ENCODE measurements around the gene ARSI. TPM values are rescaled to one million over a fixed set of nuclear protein-coding genes. Genes with fewer than 3 reads are reported as not detected.

Gene ARSI
- total and polyA plus RNA-seq, 2 of the 4 experiments (the other 2 are of a cell fraction) = 14.8 to 15.2 TPM

DNA sequence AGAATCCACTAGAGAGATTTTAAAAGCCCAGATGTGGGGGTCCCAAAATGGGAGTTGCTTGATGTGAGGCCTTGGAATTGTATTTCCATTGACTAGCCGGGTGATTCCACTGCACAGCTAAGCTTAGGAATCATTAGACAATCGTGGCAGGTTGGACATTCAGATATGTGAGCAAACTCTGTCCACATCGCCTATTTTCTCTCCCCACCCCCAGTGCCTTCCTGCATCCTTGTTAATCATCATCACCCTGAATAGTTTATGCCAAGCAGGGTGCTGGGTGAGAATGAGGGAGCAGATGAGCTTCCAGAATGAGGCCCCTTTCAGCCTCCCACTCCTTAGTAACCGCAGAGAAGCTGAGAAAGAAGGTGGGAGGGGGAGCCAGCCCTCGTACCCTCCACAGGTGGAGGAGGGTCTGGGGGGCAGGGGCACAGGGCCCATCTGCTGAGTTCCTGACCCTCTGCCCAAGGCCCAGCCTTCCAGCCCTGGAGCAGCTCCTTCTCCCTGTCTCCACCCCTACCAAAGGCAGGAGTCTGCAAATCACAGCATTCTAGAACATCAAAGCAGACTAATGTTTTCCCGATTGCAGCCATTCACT lies 47.1 kb upstream of the ARSI start:
- Histone ChIP-seq H3K27me3 (ENCODE audit: control insufficient read depth, insufficient read depth, low read length) (no peaks in the 10 kb centered on the region), H3K4me1 (ENCODE audit: control insufficient read depth, insufficient read depth, low read length) (no peaks in the 10 kb centered on the region), H3K18ac (ENCODE audit: low read depth, low read length) (no peak overlapping the region), H3K79me1 (ENCODE audit: low read depth in 1 of 2, low read length in 2 of 2) (no peaks in the 10 kb centered on the region), H2AFZ (replicated peaks; ENCODE audit: low read length, poor library complexity) (no peak overlapping the region), H4K91ac (ENCODE audit: insufficient read depth, low read depth, low read length) (no peak overlapping the region), H2BK15ac (ENCODE audit: low read depth, low read length) (peak overlapping the region; percentile 26; the same call in 1 of the 3 replicates), H3K9ac (ENCODE audit: low read depth, low read length) (no peak overlapping the region), H2BK20ac (ENCODE audit: low read depth, low read length) (peak overlapping the region; percentile 52; the same call in 1 of the 2 replicates), H3K14ac (replicated peaks; ENCODE audit: low read depth, low read length) (no peak overlapping the region), H2AK5ac (ENCODE audit: low read depth, low read length) (peak overlapping the region; percentile 5; the same call in 1 of the 2 replicates), H4K5ac (ENCODE audit: low read depth, low read length) (no peak overlapping the region), H2BK5ac (ENCODE audit: low read depth, low read length, poor library complexity, severe bottlenecking) (no peak overlapping the region), H4K8ac (ENCODE audit: low read depth in 2 of 2, low read length in 2 of 2) (no peak overlapping the region), H3K4ac (ENCODE audit: low read depth, low read length) (0 out of 2 replicates have a peak overlapping the region, but pooled peaks have one; percentile 29), H3K9me1 (ENCODE audit: insufficient read depth, low read length) (no peaks in the 10 kb centered on the region), H3K4me3 (ENCODE audit: insufficient read depth, low read depth, low read length) (no peak overlapping the region), H2AK9ac (replicated peaks; ENCODE audit: low read depth, low read length, poor library complexity) (no peak overlapping the region), H4K20me1 (ENCODE audit: insufficient read depth, low read length) (no peaks in the 10 kb centered on the region), H3K9me3 (ENCODE audit: control insufficient read depth, insufficient read depth, low read length) (no peaks in the 10 kb centered on the region), H3K4me2 (ENCODE audit: low read depth, low read length) (no peak overlapping the region), H2BK120ac (ENCODE audit: low read depth, low read length) (no peak overlapping the region), H3K27ac (ENCODE audit: insufficient read depth, low read length) (no peak overlapping the region), H3K36me3 (ENCODE audit: control insufficient read depth, insufficient read depth, low read length) (no peaks in the 10 kb centered on the region), H3K56ac (ENCODE audit: extremely low read depth, insufficient read depth, low read length) (no peak overlapping the region), H3K23ac (ENCODE audit: low read depth, low read length) (no peak overlapping the region)
- dilution Hi-C loops (cut with HindIII; ENCODE audit: low sequenced_read_pairs, unreplicated experiment) (no loop called here), in situ Hi-C loops (cut with MboI; ENCODE audit: low sequenced_read_pairs) (no loop called here), intact Hi-C loops (cut with micrococcal nuclease) (loop anchor here (1.0 to 10.0 kb wide), 7 partner anchors 47 to 345 kb away; partner anchors contain the start of genes ARSI, HMGXB3 and TIGD6)
- BruUV-seq (replicated peaks) = no TSS peak
- POLR2A ChIA-PET (ENCODE audit: unreplicated experiment) = no interaction called here
- WGBS, 2 experiments (ENCODE audit: extremely low coverage in 2 of 2, insufficient read length in 1 of 2) = 100% methylated on average over 2 of the region's 6 CpGs; no CpG with 5 or more reads in 1 of the 2 experiments
- DNase-seq = no peak
- TF ChIP-seq NFE2L2 (IDR thresholded peaks at IDR 0.05; ENCODE audit: low read depth, low read length) (no peak), FOS (IDR thresholded peaks at IDR 0.05; ENCODE audit: low read depth, low read length) (no peak)
- CTCF ChIA-PET = interaction anchor here (0.9 to 3.5 kb wide), 4 partner anchors 30 to 123 kb away, joined by 3 to 24 read pairs (median 3); no protein-coding TSS in a partner anchor
- ATAC-seq (ENCODE audit: low read depth) = no peak
